ENCODE results near the gene SART1.
"Not testable (repeated sequence)": the region's sequence is repeated elsewhere in the genome, so short reads cannot be mapped to it uniquely, and the experiment has no call there.

Gene SART1

GRCh38 chr11:65937766-65938165 lies 23.8 kb upstream of the SART1 start:
- DNase-seq: no peak

- no peak for DNase-seq
Measured at GRCh38 chr11:65941720-65942310, 19.7 kb upstream of the SART1 start.

GRCh38 chr11:65942531-65942930 lies 19.0 kb upstream of the SART1 start:
- DNase-seq: no peak

DNA sequence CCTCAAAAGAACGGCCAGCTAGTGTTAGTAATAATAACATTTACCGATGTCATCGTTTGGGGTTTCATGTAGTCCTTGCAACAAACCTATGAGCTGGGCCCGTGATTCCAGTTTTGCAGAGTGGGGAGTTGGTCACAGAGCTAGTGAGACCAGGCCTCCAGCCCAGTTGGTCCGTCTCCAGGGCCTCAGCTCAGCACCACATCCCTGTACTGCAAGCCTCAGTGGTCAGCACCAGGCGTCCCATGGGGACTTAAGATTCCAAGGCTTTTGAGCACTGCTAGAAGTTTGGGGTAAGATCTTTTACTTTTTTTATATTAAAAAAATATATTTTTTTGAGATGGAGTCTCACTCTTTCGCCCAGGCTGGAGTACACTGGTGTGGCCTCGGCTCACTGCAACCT lies 17.3 kb upstream of the SART1 start:
- DNase-seq: no peak

- no peak for DNase-seq
Measured at GRCh38 chr11:65944767-65945166, 16.8 kb upstream of the SART1 start.

GRCh38 chr11:65945430-65945911 lies 16.1 kb upstream of the SART1 start, which contains the start of gene TSGA10IP:
TSS of gene TSGA10IP (plus strand) at chr11:65945480. CDS start at chr11:65945676, 196 bp downstream.
- DNase-seq: no peak

DNA sequence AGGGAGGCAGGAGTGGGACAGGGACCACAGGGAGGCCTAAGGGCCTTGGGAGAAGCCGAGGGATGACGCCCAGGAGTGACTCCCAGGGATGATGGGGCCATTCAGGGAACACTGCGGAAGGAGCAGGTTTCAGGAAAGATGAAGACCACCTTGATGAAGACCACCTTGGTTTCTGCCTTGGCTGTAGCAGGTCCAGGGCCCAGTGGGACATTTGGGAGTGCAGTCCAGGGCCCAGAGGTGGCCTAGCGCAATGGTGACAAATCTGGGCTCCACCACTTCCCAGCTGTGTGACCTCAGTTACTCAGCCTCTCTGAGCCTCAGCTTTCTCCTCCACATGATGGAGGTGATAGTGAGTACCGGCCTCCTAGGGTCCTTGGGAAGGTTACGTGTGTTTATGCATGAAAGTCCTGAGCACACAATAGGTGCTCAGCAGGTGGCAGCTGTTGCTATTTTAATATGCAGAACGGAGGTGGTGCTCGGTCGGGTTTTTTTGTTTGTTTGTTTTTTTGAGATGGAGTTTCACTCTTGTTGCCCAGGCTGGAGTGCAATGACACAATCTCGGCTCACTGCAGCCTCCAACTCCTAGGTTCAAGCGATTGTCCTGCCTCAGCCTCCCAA lies 15.5 kb upstream of the SART1 start:
- DNase-seq: no peak

- no peak for DNase-seq
Measured at GRCh38 chr11:65946655-65947054, 14.9 kb upstream of the SART1 start.

DNA sequence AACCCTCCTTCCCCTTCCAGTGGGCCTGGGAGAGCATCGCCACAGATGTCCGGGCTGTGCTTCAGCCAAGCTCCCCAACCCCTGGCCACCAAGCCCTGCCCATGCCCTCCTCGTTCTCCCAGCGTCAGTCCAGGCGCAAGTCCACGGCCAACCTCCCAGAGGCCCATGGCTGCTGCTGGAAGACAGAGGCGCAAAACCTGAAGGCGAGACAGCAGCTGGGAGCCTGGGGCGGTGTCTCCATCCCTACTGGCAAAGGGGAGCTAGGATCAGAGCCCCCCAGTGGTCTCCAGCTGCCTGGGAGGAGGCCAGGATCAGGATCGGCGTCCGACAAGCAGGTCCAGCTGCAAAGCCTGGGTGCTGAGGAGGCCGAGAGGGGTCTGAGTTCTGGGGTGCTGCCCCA lies 14.4 kb upstream of the SART1 start:
- no peak for DNase-seq

- no peak for DNase-seq
Measured at GRCh38 chr11:65947603-65948125, 13.9 kb upstream of the SART1 start.

DNA sequence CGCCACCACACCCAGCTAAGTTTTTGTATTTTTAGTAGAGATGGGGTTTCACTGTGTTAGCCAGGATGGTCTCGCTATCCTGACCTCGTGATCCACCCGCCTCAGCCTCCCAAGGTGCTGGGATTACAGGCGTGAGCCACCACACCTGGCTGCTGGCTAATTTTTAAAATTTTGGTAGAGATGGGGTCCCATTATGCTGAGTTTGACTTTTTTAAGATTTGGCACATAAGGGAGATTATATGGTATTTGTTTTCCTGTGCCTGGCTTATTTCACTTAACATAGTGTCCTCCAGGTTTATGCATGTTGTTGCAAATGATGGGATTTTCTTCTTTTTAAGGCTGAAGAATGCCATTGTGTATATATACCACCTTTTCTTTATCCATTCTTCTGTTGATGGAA lies 10.8 kb upstream of the SART1 start:
- DNase-seq: not testable (repeated sequence)

DNA sequence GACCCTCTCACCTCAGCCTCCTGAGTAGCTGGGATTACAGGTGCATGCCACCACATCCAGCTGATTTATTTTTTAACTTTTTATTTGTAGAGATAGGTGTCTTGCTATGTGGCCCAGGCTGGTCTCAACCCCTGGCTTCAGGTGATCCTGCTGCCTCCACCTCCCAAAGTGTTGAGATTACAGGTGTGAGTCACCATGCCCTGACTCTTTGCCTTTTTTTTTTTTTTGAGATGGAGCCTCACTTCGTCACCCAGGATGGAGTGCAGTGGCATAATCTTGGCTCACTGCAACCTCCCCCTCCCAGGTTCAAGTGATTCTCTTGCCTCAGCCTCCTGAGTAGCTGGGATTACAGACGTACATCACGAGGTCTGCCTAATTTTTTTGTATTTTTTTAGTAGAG lies 9.9 kb upstream of the SART1 start:
- not testable (repeated sequence) for DNase-seq

DNA sequence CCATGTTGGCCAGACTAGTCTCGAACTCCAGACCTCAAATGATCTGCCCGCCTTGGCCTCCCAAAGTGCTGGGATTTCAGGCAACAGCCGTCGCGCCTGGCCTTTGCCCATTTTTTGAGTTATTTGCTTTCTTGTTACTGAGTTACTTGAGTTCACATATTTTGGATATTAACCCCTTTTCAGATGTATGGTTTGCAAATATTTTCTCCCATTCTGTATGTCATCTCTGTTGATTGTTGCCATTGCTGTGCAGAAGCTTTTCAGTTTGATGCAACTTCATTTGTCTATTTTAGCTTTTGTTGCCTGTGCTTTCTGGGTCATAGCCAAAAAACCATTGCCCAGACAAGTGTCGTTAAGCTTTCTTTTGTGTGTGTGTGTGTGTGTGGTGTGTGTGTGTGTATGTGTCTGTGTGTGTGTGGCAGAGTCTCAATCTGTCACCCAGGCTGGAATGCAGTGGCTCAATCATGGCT lies 9.4 kb upstream of the SART1 start:
- no peak for DNase-seq

- DNase-seq: no peak
Measured at GRCh38 chr11:65953471-65953870, 8.1 kb upstream of the SART1 start.

DNA sequence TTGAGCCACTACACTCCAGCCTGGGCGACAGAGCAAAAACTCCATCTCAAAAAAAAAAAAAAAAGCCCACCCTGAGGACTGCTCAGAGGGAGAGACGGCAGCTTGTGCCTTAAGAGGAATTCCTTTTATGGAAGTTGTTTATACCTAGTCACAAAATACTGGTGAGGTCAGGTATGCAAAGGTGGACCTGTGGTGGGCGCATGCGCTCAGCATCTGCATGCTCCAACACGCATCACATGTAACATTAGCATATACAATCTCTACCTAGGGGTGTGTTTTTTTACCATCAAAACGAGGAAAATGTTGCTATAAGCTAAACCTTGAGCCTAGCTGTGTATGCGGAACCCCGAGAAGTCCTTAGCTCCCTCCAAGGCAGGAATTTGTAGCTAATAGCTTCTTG lies 6.8 kb upstream of the SART1 start:
- no peak for DNase-seq

GRCh38 chr11:65958291-65958690 lies 3.2 kb upstream of the SART1 start:
- DNase-seq: no peak

DNA sequence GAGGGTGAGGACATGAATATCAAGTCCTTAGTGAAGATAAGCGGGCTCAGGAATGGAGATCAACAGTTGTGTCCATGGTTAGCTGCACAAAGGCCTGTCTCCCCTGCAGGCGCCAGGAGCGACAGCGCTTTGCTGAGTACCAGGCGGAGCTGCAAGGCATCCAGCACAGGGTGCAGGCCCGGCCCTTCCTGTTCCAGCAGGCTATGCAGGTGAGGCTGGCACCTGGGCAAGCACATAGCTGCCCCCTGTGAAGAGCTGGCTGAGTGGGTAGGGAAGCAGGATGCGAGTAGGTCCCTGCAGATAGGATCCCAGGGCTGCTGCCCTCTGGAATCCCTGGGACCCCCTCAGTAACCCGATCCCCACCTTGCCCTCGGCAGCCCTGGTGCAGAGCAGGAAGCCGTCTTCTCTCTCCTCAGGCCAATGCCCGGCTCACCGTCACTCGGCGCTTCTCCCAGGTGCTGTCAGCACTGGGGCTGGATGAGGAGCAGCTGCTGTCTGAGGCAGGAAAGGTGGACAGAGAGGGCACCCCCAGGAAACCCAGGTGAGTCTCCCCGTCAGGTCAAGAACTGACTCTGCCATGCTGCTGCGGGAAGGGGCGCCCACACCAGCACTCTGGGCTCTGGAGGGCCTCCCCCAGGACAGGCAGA lies 2.6 kb upstream of the SART1 start:
- no peak for DNase-seq

DNA sequence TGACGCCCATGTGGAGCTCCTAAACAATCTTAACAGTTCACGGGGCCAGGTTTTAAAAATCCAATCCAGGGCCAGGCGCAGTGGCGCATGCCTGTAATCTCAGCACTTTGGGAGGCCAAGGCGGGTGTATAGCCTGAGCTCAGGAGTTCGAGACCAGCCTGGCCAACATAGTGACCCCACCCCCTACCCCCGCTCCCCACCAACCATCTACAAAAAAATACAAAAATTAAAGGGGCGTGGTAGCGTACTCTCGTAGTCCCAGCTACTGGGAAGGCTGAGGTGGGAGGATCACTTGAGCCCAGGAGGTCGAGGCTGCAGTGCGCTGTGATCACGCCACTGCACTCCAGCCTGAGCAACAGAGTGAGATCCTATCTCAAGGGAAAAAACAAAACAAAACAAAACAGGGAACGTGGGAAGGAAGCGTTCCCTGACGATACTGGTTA lies 689 bp upstream of the SART1 start:
- peak; percentile 13 for DNase-seq

GRCh38 chr11:65962141-65962564 lies 619 bp downstream of the SART1 start:
- no peak for DNase-seq

DNA sequence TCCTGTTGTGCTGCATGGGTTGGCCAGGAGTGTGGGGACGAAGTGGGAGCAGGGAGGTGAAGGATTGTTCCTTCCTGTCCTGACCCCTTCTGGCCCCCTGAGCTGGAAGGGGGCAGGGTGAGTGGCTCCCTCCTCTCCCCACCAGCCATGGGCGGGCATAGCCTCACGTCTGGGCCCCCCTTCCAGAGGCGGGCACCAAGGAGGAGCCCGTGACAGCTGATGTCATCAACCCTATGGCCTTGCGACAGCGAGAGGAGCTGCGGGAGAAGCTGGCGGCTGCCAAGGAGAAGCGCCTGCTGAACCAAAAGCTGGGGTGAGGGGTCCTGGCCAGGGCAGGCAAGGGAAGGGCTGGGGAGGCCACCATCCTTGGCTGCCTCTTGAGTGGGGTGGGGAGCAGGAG lies 3.4 kb downstream of the SART1 start:
- DNase-seq: no peak

GRCh38 chr11:65965986-65966762 lies 4.6 kb downstream of the SART1 start:
- DNase-seq: no peak

DNA sequence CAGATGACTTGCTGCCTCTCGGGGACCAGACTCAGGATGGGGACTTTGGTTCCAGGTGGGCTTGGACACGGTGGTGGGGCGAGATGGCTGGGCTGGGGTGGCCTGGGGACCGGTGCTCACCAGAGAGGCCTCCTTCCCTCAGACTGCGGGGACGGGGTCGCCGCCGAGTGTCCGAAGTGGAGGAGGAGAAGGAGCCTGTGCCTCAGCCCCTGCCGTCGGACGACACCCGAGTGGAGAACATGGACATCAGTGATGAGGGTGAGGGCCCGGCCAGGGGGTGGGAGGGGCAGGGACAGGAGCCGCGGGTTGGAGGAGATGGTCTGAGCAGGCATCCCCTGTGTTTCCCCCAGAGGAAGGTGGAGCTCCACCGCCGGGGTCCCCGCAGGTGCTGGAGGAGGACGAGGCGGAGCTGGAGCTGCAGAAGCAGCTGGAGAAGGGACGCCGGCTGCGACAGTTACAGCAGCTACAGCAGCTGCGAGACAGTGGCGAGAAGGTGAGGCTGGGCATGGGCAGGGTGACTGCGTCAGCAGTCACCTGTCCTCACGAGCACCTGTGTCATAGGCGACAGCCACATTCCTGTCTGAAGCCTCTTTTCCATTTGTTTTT lies 5.9 kb downstream of the SART1 start:
- DNase-seq: no peak

Measured in activated CD4-positive, alpha-beta T cell treated with anti-CD3 and anti-CD28 coated beads for 48 hours (primary cell).